ENCODE data around the gene UBQLN3. TPM values are rescaled to one million over a fixed set of nuclear protein-coding genes. Genes with fewer than 3 reads are reported as not detected.

The UBQLN3 gene
- total RNA-seq, 1 experiment from 2014 or later: not detected

GRCh38 chr11:5505363-5506048, 4.3 kb downstream of the UBQLN3 start:
- no peaks in the 10 kb centered on the region; the same call in 1 of the 2 replicates for H3K36me3 ChIP-seq (ENCODE audit: control insufficient read depth, insufficient read depth, low read length)
- in situ Hi-C loops (cut with HindIII; ENCODE audit: low pct_unique_long_range_greater_than_20kb, low sequenced_read_pairs) (no loop called here), intact Hi-C loops (cut with micrococcal nuclease; ENCODE audit: unreplicated experiment) (no loop called here)
- H3K4me3 ChIP-seq (ENCODE audit: low read depth in 2 of 2, low read length in 2 of 2): no peak overlapping the region
- H3K27me3 ChIP-seq (ENCODE audit: control insufficient read depth, insufficient read depth, low read length): 0 out of 2 replicates have a peak, but pooled peaks cover 2% of the 10 kb centered on the region
- no TSS peak for BruUV-seq (replicated peaks)
- DNase-seq (ENCODE audit: low read depth, low spot score) (no peak), ATAC-seq (no peak)
- H3K9me3 ChIP-seq (ENCODE audit: control insufficient read depth, insufficient read depth, low read depth, low read length): no peaks in the 10 kb centered on the region
- ChIA-PET POLR2A (no interaction called here), CTCF (no interaction called here)
- TF ChIP-seq POLR2AphosphoS5 (IDR thresholded peaks at IDR 0.05; ENCODE audit: low read depth, low read length): no peak
- TF ChIP-seq, protein P1, sequence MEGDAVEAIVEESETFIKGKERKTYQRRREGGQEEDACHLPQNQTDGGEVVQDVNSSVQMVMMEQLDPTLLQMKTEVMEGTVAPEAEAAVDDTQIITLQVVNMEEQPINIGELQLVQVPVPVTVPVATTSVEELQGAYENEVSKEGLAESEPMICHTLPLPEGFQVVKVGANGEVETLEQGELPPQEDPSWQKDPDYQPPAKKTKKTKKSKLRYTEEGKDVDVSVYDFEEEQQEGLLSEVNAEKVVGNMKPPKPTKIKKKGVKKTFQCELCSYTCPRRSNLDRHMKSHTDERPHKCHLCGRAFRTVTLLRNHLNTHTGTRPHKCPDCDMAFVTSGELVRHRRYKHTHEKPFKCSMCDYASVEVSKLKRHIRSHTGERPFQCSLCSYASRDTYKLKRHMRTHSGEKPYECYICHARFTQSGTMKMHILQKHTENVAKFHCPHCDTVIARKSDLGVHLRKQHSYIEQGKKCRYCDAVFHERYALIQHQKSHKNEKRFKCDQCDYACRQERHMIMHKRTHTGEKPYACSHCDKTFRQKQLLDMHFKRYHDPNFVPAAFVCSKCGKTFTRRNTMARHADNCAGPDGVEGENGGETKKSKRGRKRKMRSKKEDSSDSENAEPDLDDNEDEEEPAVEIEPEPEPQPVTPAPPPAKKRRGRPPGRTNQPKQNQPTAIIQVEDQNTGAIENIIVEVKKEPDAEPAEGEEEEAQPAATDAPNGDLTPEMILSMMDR (IDR thresholded peaks at IDR 0.05): no peak
- no peak for TF ChIP-seq TCF7L2 (IDR thresholded peaks at IDR 0.05; ENCODE audit: low read depth, low read length)
- no peak for TF ChIP-seq REST (IDR thresholded peaks at IDR 0.05; ENCODE audit: insufficient read depth in 1 of 2, low read depth in 2 of 2, low read length in 1 of 2)
- no peak for TF ChIP-seq SIN3A (IDR thresholded peaks at IDR 0.05; ENCODE audit: borderline replicate concordance, insufficient read depth, low read depth, low read length)
- no peak overlapping the region for H3K27ac ChIP-seq (ENCODE audit: low read length)
- no peaks in the 10 kb centered on the region for H3K4me1 ChIP-seq (ENCODE audit: control insufficient read depth, insufficient read depth, low read length)

- CTCF ChIA-PET: no interaction called here
- no peak for ATAC-seq
- Histone ChIP-seq H3K9me3 (ENCODE audit: control insufficient read depth, insufficient read depth, low read depth, low read length) (no peaks in the 10 kb centered on the region), H3K36me3 (ENCODE audit: control insufficient read depth, insufficient read depth, low read length) (no peaks in the 10 kb centered on the region; the same call in 1 of the 2 replicates), H3K4me1 (ENCODE audit: control insufficient read depth, insufficient read depth, low read length) (no peaks in the 10 kb centered on the region), H3K27ac (ENCODE audit: low read length) (no peak overlapping the region), H3K27me3 (ENCODE audit: control insufficient read depth, insufficient read depth, low read length) (0 out of 2 replicates have a peak, but pooled peaks cover 2% of the 10 kb centered on the region), H3K4me3 (ENCODE audit: low read depth in 2 of 2, low read length in 2 of 2) (no peak overlapping the region)
- POLR2A ChIA-PET: no interaction called here
- no peak for TF ChIP-seq SIN3A (IDR thresholded peaks at IDR 0.05; ENCODE audit: borderline replicate concordance, insufficient read depth, low read depth, low read length)
- TF ChIP-seq POLR2AphosphoS5 (IDR thresholded peaks at IDR 0.05; ENCODE audit: low read depth, low read length): no peak
- TF ChIP-seq, protein P1 (IDR thresholded peaks at IDR 0.05): no peak
- TF ChIP-seq REST (IDR thresholded peaks at IDR 0.05; ENCODE audit: insufficient read depth in 1 of 2, low read depth in 2 of 2, low read length in 1 of 2): no peak
- no peak for TF ChIP-seq TCF7L2 (IDR thresholded peaks at IDR 0.05; ENCODE audit: low read depth, low read length)
- DNase-seq (ENCODE audit: low read depth, low spot score): no peak
- BruUV-seq (replicated peaks): no TSS peak
- in situ Hi-C loops (cut with HindIII; ENCODE audit: low pct_unique_long_range_greater_than_20kb, low sequenced_read_pairs) (no loop called here), intact Hi-C loops (cut with micrococcal nuclease; ENCODE audit: unreplicated experiment) (no loop called here)
Observed at GRCh38 chr11:5504403-5504921, 5.3 kb downstream of the UBQLN3 start.

All from Panc1 (cell line).